Activated B cell treated with CpG ODN at 0.5 μM for 24 hours (primary cell): ENCODE measurements around the gene ZBTB17. TPM values are rescaled to one million over a fixed set of nuclear protein-coding genes. Genes with fewer than 3 reads are reported as not detected.
"Not testable (repeated sequence)": the region's sequence is repeated elsewhere in the genome, so short reads cannot be mapped to it uniquely, and the experiment has no call there.

Source experiments
- ATAC-seq: fragments of 200-7000 bp; cut with Tn5 transposase; one replicate; pipeline ENCODE4 v1.10.0; 2021; ENCODE audit warnings: low read depth, mild to moderate bottlenecking, moderate library complexity
- CTCF ChIA-PET: fragments of 350-600 bp; sonication (Branson Sonifier 250); formaldehyde crosslinking; loops from one replicate; lab custom pipeline; 2021; ENCODE audit warnings: antibody characterized with exemption; lab: Charles Lee
- POLR2A ChIA-PET: fragments of 350-600 bp; sonication (Branson Sonifier 250); formaldehyde crosslinking; loops from one replicate; lab custom pipeline; 2021; ENCODE audit warnings: antibody characterized with exemption; lab: Charles Lee
- DNase-seq: peaks from one replicate; pipeline ENCODE4 v3.0.0; 2022
- H3K27ac Mint-ChIP-seq: one replicate; pipeline ENCODE4 v1.8.0; 2020; ENCODE audit warnings: mixed read lengths
- H3K27me3 Mint-ChIP-seq: one replicate; pipeline ENCODE4 v1.8.0; 2021; ENCODE audit warnings: mixed read lengths
- H3K36me3 Mint-ChIP-seq: one replicate; pipeline ENCODE4 v1.8.0; 2021; ENCODE audit warnings: low read depth, mixed read lengths
- H3K4me1 Mint-ChIP-seq: one replicate; pipeline ENCODE4 v1.8.0; 2021; ENCODE audit warnings: mixed read lengths
- H3K4me3 Mint-ChIP-seq: one replicate; pipeline ENCODE4 v1.8.0; 2020; ENCODE audit warnings: mild to moderate bottlenecking, mixed read lengths
- H3K9me3 Mint-ChIP-seq: one replicate; pipeline ENCODE4 v1.8.0; 2020; ENCODE audit warnings: mixed read lengths
- intact Hi-C: fragments of 100-400 bp; cut with micrococcal nuclease; formaldehyde crosslinking; loops from one replicate; pipeline ENCODE4 v1.15.1; 2024
- total RNA-seq: library from RNA; stranded (reverse); gene quantifications from 2 replicates; pipeline ENCODE4 v1.2.3, GENCODE V29; 2022
- TF ChIP-seq, protein P1 (sequence below): fragments of 200-600 bp; IDR thresholded peaks from one replicate; pipeline ENCODE4 v1.8.0; 2022; ENCODE audit warnings: antibody characterized with exemption, mild to moderate bottlenecking

Gene ZBTB17
- total RNA-seq, 1 donor from 2014 or later, result 121 TPM

DNA sequence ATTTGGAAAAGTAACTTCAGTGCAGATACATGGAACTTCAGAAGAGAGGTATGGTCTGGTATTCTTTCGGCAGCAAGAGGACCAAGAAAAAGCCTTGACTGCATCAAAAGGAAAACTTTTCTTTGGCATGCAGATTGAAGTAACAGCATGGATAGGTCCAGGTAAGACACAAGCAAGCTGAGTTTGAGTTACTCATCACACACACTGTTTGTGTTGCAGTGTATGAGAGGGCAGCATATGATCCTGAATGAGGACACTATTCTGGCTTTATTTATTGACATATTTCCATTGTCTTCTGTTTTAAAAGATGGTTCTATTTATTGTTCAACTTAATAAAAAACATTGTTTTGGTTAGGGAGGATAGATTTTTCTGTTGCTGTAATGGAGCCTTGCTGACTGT, 64.8 kb downstream of the ZBTB17 start:
- ChIA-PET POLR2A (interaction anchor here (0.7 kb wide), 2 partner anchors 66 to 136 kb away, joined by 3 to 4 read pairs; no protein-coding TSS in a partner anchor), CTCF (no interaction called here)
- intact Hi-C loops, result no loop called here
- DNase-seq (no peak), ATAC-seq (no peak)
- Mint-ChIP-seq H3K4me1 (peaks cover 10% of the 10 kb centered on the region), H3K9me3 (no peaks in the 10 kb centered on the region), H3K27ac (no peak overlapping the region), H3K4me3 (no peak overlapping the region), H3K36me3 (peaks cover 62% of the 10 kb centered on the region), H3K27me3 (no peaks in the 10 kb centered on the region)
- TF ChIP-seq, protein P1, sequence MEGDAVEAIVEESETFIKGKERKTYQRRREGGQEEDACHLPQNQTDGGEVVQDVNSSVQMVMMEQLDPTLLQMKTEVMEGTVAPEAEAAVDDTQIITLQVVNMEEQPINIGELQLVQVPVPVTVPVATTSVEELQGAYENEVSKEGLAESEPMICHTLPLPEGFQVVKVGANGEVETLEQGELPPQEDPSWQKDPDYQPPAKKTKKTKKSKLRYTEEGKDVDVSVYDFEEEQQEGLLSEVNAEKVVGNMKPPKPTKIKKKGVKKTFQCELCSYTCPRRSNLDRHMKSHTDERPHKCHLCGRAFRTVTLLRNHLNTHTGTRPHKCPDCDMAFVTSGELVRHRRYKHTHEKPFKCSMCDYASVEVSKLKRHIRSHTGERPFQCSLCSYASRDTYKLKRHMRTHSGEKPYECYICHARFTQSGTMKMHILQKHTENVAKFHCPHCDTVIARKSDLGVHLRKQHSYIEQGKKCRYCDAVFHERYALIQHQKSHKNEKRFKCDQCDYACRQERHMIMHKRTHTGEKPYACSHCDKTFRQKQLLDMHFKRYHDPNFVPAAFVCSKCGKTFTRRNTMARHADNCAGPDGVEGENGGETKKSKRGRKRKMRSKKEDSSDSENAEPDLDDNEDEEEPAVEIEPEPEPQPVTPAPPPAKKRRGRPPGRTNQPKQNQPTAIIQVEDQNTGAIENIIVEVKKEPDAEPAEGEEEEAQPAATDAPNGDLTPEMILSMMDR, result no peak

DNA sequence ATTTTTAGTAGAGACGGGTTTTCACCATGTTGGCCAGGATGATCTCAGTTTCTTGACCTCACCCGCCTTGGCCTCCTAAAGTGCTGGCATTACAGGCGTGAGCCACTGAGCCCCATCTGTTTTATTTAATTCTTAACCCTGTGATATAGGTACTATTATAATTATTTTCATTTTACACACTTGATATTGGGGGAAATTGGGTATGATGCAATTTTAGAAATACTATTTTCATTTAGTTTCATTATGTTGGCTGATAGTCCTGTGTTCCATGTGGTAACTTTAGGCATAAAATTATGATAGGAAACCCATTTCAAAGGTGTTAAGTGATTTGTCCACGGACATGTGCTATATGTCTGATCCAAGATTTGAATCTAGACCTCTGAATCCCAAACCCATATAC, 67.3 kb downstream of the ZBTB17 start:
- intact Hi-C loops, result no loop called here
- no peaks in the 10 kb centered on the region for H3K27me3 Mint-ChIP-seq
- POLR2A ChIA-PET, result no interaction called here
- peaks cover 42% of the 10 kb centered on the region for H3K36me3 Mint-ChIP-seq
- DNase-seq (no peak), ATAC-seq (no peak)
- CTCF ChIA-PET, result no interaction called here
- H3K9me3 Mint-ChIP-seq, result no peaks in the 10 kb centered on the region
- H3K4me1 Mint-ChIP-seq, result peaks cover 2% of the 10 kb centered on the region
- TF ChIP-seq, protein P1, result no peak
- H3K4me3 Mint-ChIP-seq, result no peak overlapping the region
- H3K27ac Mint-ChIP-seq, result no peak overlapping the region

DNA sequence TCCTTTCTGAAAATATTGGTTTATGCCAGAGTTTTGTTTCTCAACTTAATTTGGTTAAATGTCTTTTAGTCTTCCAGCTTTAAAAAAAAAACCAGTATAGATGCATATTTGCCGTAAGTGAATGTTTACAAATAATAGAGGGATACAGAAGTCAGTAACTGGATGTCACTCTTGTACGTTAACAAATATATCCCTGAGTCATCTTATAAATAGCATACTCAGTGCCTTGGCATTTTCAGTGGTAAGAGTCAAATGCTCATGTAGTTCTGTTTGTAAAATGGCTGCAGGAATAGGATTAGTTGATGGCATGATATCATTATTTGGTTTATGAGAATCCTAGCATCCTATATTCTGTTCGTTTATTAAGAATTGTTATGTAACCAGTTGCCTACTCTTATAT, 73.0 kb downstream of the ZBTB17 start:
- no peak overlapping the region for H3K27ac Mint-ChIP-seq
- H3K4me3 Mint-ChIP-seq, result no peak overlapping the region
- no peaks in the 10 kb centered on the region for H3K9me3 Mint-ChIP-seq
- CTCF ChIA-PET, result interaction anchor here (1.6 kb wide), 1 partner anchor 11 kb away, joined by 3 read pairs; no protein-coding TSS in a partner anchor
- intact Hi-C loops, result no loop called here
- TF ChIP-seq, protein P1, result no peak
- DNase-seq (no peak), ATAC-seq (no peak)
- H3K36me3 Mint-ChIP-seq, result peaks cover 25% of the 10 kb centered on the region
- POLR2A ChIA-PET, result no interaction called here
- H3K27me3 Mint-ChIP-seq, result no peaks in the 10 kb centered on the region
- peaks cover 26% of the 10 kb centered on the region for H3K4me1 Mint-ChIP-seq

DNA sequence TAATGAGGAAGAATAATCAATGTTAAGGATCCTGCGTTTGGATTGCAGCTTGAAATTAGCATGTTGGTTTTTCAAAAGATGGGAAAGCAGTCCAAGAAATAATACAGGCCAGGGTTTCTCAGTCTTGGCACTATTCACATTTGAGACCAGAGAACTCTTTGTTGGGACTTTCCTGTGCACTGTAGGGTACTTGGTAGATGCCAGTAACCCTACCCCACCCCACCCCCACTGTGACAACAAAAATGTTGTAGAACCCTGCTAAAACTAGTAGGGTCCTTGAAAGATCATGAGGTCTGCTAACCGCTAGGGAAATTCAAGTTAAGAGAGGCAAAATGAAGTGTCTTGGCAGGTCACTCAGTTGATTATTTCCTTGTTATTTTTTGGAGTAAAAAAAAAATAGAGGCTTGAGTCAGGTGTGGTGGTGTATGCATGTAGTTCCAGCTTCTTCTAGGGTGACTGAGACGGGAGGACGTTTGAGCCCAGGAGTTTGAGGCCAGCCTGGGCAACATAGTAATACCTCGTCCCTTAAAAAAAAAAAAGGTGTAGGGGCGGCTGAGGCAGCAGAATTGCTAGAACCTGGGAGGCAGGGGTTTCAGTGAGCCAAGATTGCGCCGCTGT, 75.1 kb downstream of the ZBTB17 start:
- H3K4me3 Mint-ChIP-seq, result no peak overlapping the region
- ChIA-PET CTCF (interaction anchor here (0.5 kb wide), 1 partner anchor 10 kb away, joined by 4 read pairs; no protein-coding TSS in a partner anchor), POLR2A (interaction anchor here (0.7 kb wide), 1 partner anchor 53 kb away, joined by 3 read pairs; no protein-coding TSS in a partner anchor)
- TF ChIP-seq, protein P1, result no peak
- H3K27ac Mint-ChIP-seq, result no peak overlapping the region
- no peaks in the 10 kb centered on the region for H3K27me3 Mint-ChIP-seq
- peaks cover 32% of the 10 kb centered on the region for H3K4me1 Mint-ChIP-seq
- no peaks in the 10 kb centered on the region for H3K9me3 Mint-ChIP-seq
- intact Hi-C loops, result no loop called here
- ATAC-seq (no peak), DNase-seq (no peak)
- peaks cover 27% of the 10 kb centered on the region for H3K36me3 Mint-ChIP-seq

DNA sequence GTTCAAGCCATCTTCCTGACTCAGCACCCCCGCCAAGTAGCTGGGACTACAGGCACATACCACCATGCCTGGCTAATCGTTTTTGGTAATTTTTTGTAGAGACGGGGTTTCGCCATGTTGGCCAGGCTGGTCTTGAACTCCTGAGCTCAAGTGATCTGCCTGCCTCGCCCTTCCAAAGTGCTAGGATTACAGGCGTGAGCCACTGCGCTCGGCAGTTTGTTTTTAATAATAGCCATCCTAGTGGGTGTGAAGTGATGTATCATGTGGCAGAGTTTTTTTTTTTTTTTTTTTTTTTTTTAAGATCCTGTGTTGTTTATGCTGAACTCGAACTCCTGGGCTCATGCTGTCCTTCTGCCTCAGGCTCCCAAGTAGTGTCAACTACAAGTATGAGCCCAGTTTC, 76.6 kb downstream of the ZBTB17 start:
- DNase-seq (no peak), ATAC-seq (no peak)
- POLR2A ChIA-PET, result interaction anchor here (0.7 kb wide), 1 partner anchor 48 kb away, joined by 9 read pairs; no protein-coding TSS in a partner anchor
- TF ChIP-seq, protein P1, result no peak
- H3K36me3 Mint-ChIP-seq, result peaks cover 31% of the 10 kb centered on the region
- peaks cover 36% of the 10 kb centered on the region for H3K4me1 Mint-ChIP-seq
- no peaks in the 10 kb centered on the region for H3K9me3 Mint-ChIP-seq
- CTCF ChIA-PET, result no interaction called here
- H3K4me3 Mint-ChIP-seq, result no peak overlapping the region
- intact Hi-C loops, result no loop called here
- H3K27ac Mint-ChIP-seq, result no peak overlapping the region
- no peaks in the 10 kb centered on the region for H3K27me3 Mint-ChIP-seq

DNA sequence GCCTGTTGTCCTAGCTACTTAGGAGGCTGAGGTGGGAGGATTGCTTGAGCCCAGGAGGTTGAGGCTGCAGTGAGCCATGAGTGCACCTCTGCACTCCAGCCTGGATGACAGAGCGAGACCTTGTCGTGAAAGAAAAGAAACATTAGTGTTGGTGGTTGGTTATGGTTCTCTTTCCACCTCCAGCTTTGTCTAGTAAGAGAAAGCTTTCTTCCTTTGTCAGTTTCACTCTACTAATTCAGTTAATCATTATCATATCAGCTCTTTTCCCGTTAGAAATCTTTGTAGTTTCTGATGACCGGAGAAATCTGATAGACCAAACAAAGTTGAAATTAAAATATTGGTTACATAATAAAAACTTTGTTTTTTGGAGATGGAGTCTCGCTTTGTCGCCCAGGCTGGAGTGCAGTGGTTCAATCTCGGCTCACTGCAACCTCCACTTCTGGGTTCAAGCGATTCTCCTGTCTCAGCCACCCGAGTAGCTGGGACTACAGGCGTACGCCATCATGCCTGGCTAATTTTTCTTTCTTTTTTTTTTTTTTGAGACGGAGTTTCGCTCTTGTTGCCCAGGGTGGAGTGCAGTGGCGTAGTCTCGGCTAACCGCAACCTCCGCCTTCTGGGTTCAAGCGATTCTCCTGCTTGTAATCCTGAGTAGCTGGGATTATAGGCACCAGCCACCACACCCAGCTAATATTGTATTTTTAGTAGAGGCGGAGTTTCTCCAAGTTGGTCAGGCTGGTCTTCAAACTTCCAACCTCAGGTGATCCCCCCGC, 78.9 kb downstream of the ZBTB17 start:
- intact Hi-C loops, H3K4me3 Mint-ChIP-seq, H3K9me3 Mint-ChIP-seq, ATAC-seq, H3K27me3 Mint-ChIP-seq, DNase-seq: not testable (repeated sequence)
- Mint-ChIP-seq H3K36me3 (peaks cover 32% of the 10 kb centered on the region), H3K4me1 (peaks cover 45% of the 10 kb centered on the region), H3K27ac (peak overlapping the region; percentile 53)
- ChIA-PET POLR2A (interaction anchor here (0.8 kb wide), 1 partner anchor 48 kb away, joined by 3 read pairs; no protein-coding TSS in a partner anchor), CTCF (interaction anchor here (1.0 kb wide), 1 partner anchor 14 kb away, joined by 3 read pairs; no protein-coding TSS in a partner anchor)
